Endothelial cell of umbilical vein (primary cell): ENCODE measurements around the gene PKD2L2. TPM values are rescaled to one million over a fixed set of nuclear protein-coding genes. Genes with fewer than 3 reads are reported as not detected.

Source experiments
- BruUV-seq: library from RNA; stranded (reverse); fragments of 400-500 nt; replicated peaks from 2 replicates; lab custom pipeline; 2021; lab: Mats Ljungman, UMichigan
- CTCF ChIA-PET: fragments of 300-600, 350-600 bp; sonication (Branson Sonifier 250); formaldehyde crosslinking; loops from one replicate; lab custom pipeline; 2021; ENCODE audit warnings: antibody characterized with exemption, inconsistent platforms; lab: Charles Lee
- POLR2A ChIA-PET: fragments of 300-600, 350-600 bp; sonication (Branson Sonifier 250); formaldehyde crosslinking; loops from one replicate; lab custom pipeline; 2021; ENCODE audit warnings: antibody characterized with exemption, inconsistent platforms; lab: Charles Lee
- DNase-seq: peaks from one replicate; pipeline ENCODE4 v3.0.0-alpha.2; 2011; ENCODE audit warnings: low read depth, low spot score
- FAIRE-seq: peaks from 2 replicates; lab custom pipeline; 2011; peaks lifted over from hg19 to GRCh38; lab: Jason Lieb, UNC
- H2AFZ ChIP-seq: 2 replicates; pipeline ENCODE4 v1.6.0; 2012; ENCODE audit warnings: low read depth, low read length, control low read depth, inconsistent platforms
- H3K27ac ChIP-seq: 2 replicates; pipeline ENCODE4 v1.5.1; 2011; ENCODE audit warnings: low read depth, mild to moderate bottlenecking, control low read depth, low read length, moderate library complexity; ENCODE audit not compliant: insufficient read depth
- H3K27me3 ChIP-seq, 2 experiments: 2 replicates each; pipeline versions ENCODE4 v1.6.0 to v1.6.1; 2011; ENCODE audit warnings: low read length in 2 of 2, mixed read lengths in 1 of 2; ENCODE audit not compliant: control insufficient read depth in 2 of 2, insufficient read depth in 2 of 2
- H3K36me3 ChIP-seq, 2 experiments: 2 replicates in 1 of 2; 3 replicates in 1 of 2; pipeline ENCODE4 v1.5.1; 2011; ENCODE audit warnings: low read length in 2 of 2, mild to moderate bottlenecking in 1 of 2, moderate library complexity in 1 of 2; ENCODE audit not compliant: control insufficient read depth in 2 of 2, insufficient read depth in 2 of 2; ENCODE audit errors: extremely low read depth in 1 of 2
- H3K4me1 ChIP-seq: 3 replicates; pipeline ENCODE4 v1.5.1; 2011; ENCODE audit warnings: mild to moderate bottlenecking, low read length; ENCODE audit not compliant: control insufficient read depth, insufficient read depth; ENCODE audit errors: extremely low read depth
- H3K4me2 ChIP-seq: 2 replicates; pipeline ENCODE4 v1.6.1; 2011; ENCODE audit warnings: low read length, control low read depth, mixed read lengths; ENCODE audit not compliant: insufficient read depth
- H3K4me3 ChIP-seq, 3 experiments: fragments of 200-600 bp in 1 of 3; sonication (generic), shearing (Covaris generic) in 1 of 3; replicated peaks in 1 of 3; 2 replicates each; pipeline ENCODE4 v1.5.1; 2011 to 2016; ENCODE audit warnings: control low read depth in 3 of 3, low read length in 3 of 3, mild to moderate bottlenecking in 2 of 3, inconsistent platforms in 1 of 3, low read depth in 1 of 3, moderate library complexity in 1 of 3; ENCODE audit not compliant: insufficient read depth in 1 of 3
- H3K79me2 ChIP-seq: 2 replicates; pipeline ENCODE4 v1.6.0; 2012; ENCODE audit warnings: low read length, inconsistent platforms; ENCODE audit not compliant: control insufficient read depth, insufficient read depth
- H3K9ac ChIP-seq: replicated peaks from 2 replicates; pipeline ENCODE3; 2011; ENCODE audit warnings: low read length, control low read depth; ENCODE audit not compliant: insufficient read depth; ENCODE audit errors: extremely low read depth
- H3K9me1 ChIP-seq: replicated peaks from 3 replicates; pipeline ENCODE4 v1.6.0; 2011; ENCODE audit warnings: mild to moderate bottlenecking, low read length; ENCODE audit not compliant: control insufficient read depth, insufficient read depth; ENCODE audit errors: extremely low read depth
- H3K9me3 ChIP-seq: replicated peaks from 2 replicates; pipeline ENCODE4 v1.5.1; 2012; ENCODE audit warnings: low read length, inconsistent platforms; ENCODE audit not compliant: control insufficient read depth, insufficient read depth
- H4K20me1 ChIP-seq: replicated peaks from 2 replicates; pipeline ENCODE3; 2011; ENCODE audit warnings: mild to moderate bottlenecking, low read length; ENCODE audit not compliant: control insufficient read depth, insufficient read depth; ENCODE audit errors: extremely low read depth
- EZH2 ChIP-seq: IDR thresholded peaks from 2 replicates; pipeline ENCODE4 v1.6.1; 2012; ENCODE audit warnings: borderline replicate concordance, low read depth, mild to moderate bottlenecking, moderate library complexity, low read length, inconsistent platforms; ENCODE audit not compliant: severe bottlenecking
- FOS ChIP-seq: IDR thresholded peaks from 2 replicates; pipeline ENCODE4 v1.6.1; 2011; ENCODE audit warnings: mild to moderate bottlenecking, low read length, moderate library complexity, borderline replicate concordance; ENCODE audit not compliant: insufficient read depth
- GATA2 ChIP-seq: IDR thresholded peaks from 2 replicates; pipeline ENCODE4 v1.7.0; 2011; ENCODE audit warnings: low read depth, mild to moderate bottlenecking, moderate library complexity, mixed read lengths, low read length; ENCODE audit not compliant: insufficient read length, insufficient read depth
- JUN ChIP-seq: IDR thresholded peaks from 2 replicates; pipeline ENCODE4 v1.6.1; 2011; ENCODE audit warnings: borderline replicate concordance, low read depth; ENCODE audit not compliant: insufficient read length, insufficient read depth
- MYC ChIP-seq: IDR thresholded peaks from one replicate; pipeline ENCODE4 v1.6.1; 2011; ENCODE audit warnings: mild to moderate bottlenecking, low read depth, low read length
- POLR2A ChIP-seq: IDR thresholded peaks from 2 replicates; pipeline ENCODE4 v1.6.1; 2012; ENCODE audit warnings: low read depth, mild to moderate bottlenecking, control low read depth, low read length
- POLR2AphosphoS5 ChIP-seq: IDR thresholded peaks from 2 replicates; pipeline ENCODE4 v1.6.1; 2012; ENCODE audit warnings: low read depth, mild to moderate bottlenecking, control low read depth, low read length, moderate library complexity; ENCODE audit not compliant: insufficient read depth
- dilution Hi-C: fragments of 300-500 bp; cut with MboI; formaldehyde crosslinking; loops from one replicate; pipeline ENCODE4 v1.15.0; 2019; ENCODE audit warnings: low sequenced_read_pairs; ENCODE audit not compliant: extremely low pct_ligation_motif_present
- intact Hi-C: fragments of 100-400 bp; cut with micrococcal nuclease; formaldehyde crosslinking; loops from one replicate; pipeline ENCODE4 v1.10.0; 2022
- polyA plus RNA-seq, 4 experiments: library from polyadenylated mRNA; depleted of rRNA in 3 of 4; stranded (reverse) in 3 of 4; unstranded in 1 of 4; fragments of >200 nt; gene quantifications; 2 replicates each; pipeline versions ENCODE4 v1.2.1 to v1.2.3, GENCODE V29; 2011 to 2012; ENCODE audit warnings: missing spikeins in 1 of 4
- total RNA-seq: library from RNA; stranded (reverse); gene quantifications from 2 replicates; pipeline ENCODE4 v1.2.3, GENCODE V29; 2021
- TF ChIP-seq, protein P1 (sequence below), 2 donors: IDR thresholded peaks; 1 replicate in 1 of 2; 2 replicates in 1 of 2; pipeline ENCODE4 v1.5.1; 2011; ENCODE audit warnings: low read length in 2 of 2, mild to moderate bottlenecking in 2 of 2, moderate library complexity in 2 of 2, control low read depth in 1 of 2, inconsistent platforms in 1 of 2, low read depth in 1 of 2; ENCODE audit not compliant: insufficient read depth in 1 of 2; ENCODE audit errors: extremely low read depth in 1 of 2
- TF ChIP-seq, protein P2 (sequence below): IDR thresholded peaks from 2 replicates; pipeline ENCODE4 v1.6.1; 2011; ENCODE audit not compliant: insufficient read depth, insufficient read length

Gene PKD2L2
- total and polyA plus RNA-seq, 2 donors (not counting 3 experiments of a cell fraction or from before 2014, with no cell fraction given), result not detected

DNA sequence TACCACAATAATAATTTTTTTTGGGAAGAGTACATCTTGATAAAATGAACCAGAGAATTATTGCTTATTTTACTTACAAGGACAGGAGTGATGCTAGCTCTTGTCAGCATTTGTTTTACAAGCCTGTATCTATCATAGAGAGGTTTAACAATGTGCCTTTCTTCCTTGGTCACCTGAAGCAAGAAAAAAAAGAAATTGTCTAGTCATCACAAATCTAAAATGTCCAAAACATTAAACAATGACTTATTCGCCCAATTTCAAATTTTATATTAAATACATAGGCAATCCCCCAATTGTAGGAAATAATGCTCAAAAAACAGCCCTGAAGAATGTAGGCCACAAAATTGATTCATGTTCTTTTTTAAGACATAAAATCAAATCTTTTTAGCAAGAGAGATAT lies 56.6 kb downstream of the PKD2L2 start:
- DNase-seq (no peak), FAIRE-seq (no peak)
- ChIA-PET POLR2A (no interaction called here), CTCF (interaction anchor here (0.6 to 3.0 kb wide), 5 partner anchors 9 to 167 kb away, joined by 3 to 14 read pairs (median 4); no protein-coding TSS in a partner anchor)
- no peak overlapping the region for H3K9ac ChIP-seq
- peaks cover 8 to 16% of the 10 kb centered on the region in 2 experiments for H3K36me3 ChIP-seq
- H2AFZ ChIP-seq, result no peak overlapping the region
- no peak overlapping the region for H3K27ac ChIP-seq
- no TSS peak for BruUV-seq
- no peaks in the 10 kb centered on the region for H3K4me1 ChIP-seq
- H3K4me3 ChIP-seq, result no peak overlapping the region
- intact Hi-C loops (no loop called here), dilution Hi-C loops (no loop called here)
- H3K9me1 ChIP-seq, result no peaks in the 10 kb centered on the region
- H3K27me3 ChIP-seq, result no peaks in the 10 kb centered on the region
- no peaks in the 10 kb centered on the region for H3K79me2 ChIP-seq
- H3K4me2 ChIP-seq, result no peak overlapping the region
- H4K20me1 ChIP-seq, result no peaks in the 10 kb centered on the region
- H3K9me3 ChIP-seq, result no peaks in the 10 kb centered on the region
- no peak for TF ChIP-seq FOS
- TF ChIP-seq POLR2A, result no peak
- no peak for TF ChIP-seq POLR2AphosphoS5
- TF ChIP-seq, protein P1, sequence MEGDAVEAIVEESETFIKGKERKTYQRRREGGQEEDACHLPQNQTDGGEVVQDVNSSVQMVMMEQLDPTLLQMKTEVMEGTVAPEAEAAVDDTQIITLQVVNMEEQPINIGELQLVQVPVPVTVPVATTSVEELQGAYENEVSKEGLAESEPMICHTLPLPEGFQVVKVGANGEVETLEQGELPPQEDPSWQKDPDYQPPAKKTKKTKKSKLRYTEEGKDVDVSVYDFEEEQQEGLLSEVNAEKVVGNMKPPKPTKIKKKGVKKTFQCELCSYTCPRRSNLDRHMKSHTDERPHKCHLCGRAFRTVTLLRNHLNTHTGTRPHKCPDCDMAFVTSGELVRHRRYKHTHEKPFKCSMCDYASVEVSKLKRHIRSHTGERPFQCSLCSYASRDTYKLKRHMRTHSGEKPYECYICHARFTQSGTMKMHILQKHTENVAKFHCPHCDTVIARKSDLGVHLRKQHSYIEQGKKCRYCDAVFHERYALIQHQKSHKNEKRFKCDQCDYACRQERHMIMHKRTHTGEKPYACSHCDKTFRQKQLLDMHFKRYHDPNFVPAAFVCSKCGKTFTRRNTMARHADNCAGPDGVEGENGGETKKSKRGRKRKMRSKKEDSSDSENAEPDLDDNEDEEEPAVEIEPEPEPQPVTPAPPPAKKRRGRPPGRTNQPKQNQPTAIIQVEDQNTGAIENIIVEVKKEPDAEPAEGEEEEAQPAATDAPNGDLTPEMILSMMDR (IDR thresholded peaks at IDR 0.05; ENCODE audit: extremely low read depth in 1 of 2, insufficient read depth in 1 of 2, low read depth in 1 of 2, low read length in 2 of 2), result no peak
- no peak for TF ChIP-seq GATA2
- TF ChIP-seq, protein P2, sequence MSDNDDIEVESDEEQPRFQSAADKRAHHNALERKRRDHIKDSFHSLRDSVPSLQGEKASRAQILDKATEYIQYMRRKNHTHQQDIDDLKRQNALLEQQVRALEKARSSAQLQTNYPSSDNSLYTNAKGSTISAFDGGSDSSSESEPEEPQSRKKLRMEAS, result no peak
- TF ChIP-seq MYC, result no peak
- no peak for TF ChIP-seq EZH2
- no peak for TF ChIP-seq JUN
